Hepatocyte (in vitro differentiated cells): ENCODE data around the gene DIPK2B. TPM values are rescaled to one million over a fixed set of nuclear protein-coding genes. Genes with fewer than 3 reads are reported as not detected.

Experiments
- DNase-seq: peaks from one replicate; pipeline ENCODE4 v3.0.0-alpha.2; 2016; ENCODE audit warnings: low spot score
- H2AFZ ChIP-seq: fragments of 200-600 bp; sonication (generic); 2 replicates; pipeline ENCODE4 v1.6.0; 2016; ENCODE audit warnings: antibody characterized with exemption, mild to moderate bottlenecking
- H3K27ac ChIP-seq: fragments of 200-600 bp; sonication (generic); 2 replicates; pipeline ENCODE4 v1.5.1; 2016; ENCODE audit warnings: mild to moderate bottlenecking
- H3K27me3 ChIP-seq: fragments of 200-600 bp; sonication (generic); 2 replicates; pipeline ENCODE4 v1.6.1; 2016
- H3K36me3 ChIP-seq: fragments of 200-600 bp; sonication (generic); replicated peaks from 2 replicates; pipeline ENCODE4 v1.5.1; 2016; ENCODE audit warnings: low read depth; ENCODE audit not compliant: insufficient read depth
- H3K4me1 ChIP-seq: fragments of 200-600 bp; sonication (generic); 2 replicates; pipeline ENCODE4 v1.5.1; 2016; ENCODE audit warnings: mild to moderate bottlenecking, moderate library complexity; ENCODE audit not compliant: insufficient read depth
- H3K4me2 ChIP-seq: fragments of 200-600 bp; sonication (generic); 2 replicates; pipeline ENCODE4 v1.6.0; 2016
- H3K4me3 ChIP-seq: fragments of 200-600 bp; sonication (generic); 2 replicates; pipeline ENCODE4 v1.5.1; 2016; ENCODE audit warnings: mild to moderate bottlenecking
- H3K79me2 ChIP-seq: fragments of 200-600 bp; sonication (generic); 2 replicates; pipeline ENCODE4 v1.6.0; 2017; ENCODE audit warnings: mild to moderate bottlenecking
- H3K9me2 ChIP-seq: fragments of 200-600 bp; sonication (generic); replicated peaks from 2 replicates; pipeline ENCODE4 v1.6.0; 2017; ENCODE audit warnings: mild to moderate bottlenecking; ENCODE audit not compliant: insufficient read depth
- H3K9me3 ChIP-seq: fragments of 200-600 bp; sonication (generic); 2 replicates; pipeline ENCODE4 v1.5.1; 2016; ENCODE audit warnings: low read depth, mild to moderate bottlenecking
- H4K20me1 ChIP-seq: fragments of 200-600 bp; sonication (generic); 2 replicates; pipeline ENCODE4 v1.6.0; 2016; ENCODE audit warnings: mild to moderate bottlenecking; ENCODE audit not compliant: insufficient read depth, poor library complexity, severe bottlenecking
- CTCF ChIP-seq: fragments of 200-600 bp; sonication (generic); IDR thresholded peaks from 2 replicates; pipeline ENCODE4 v1.5.1; 2016; ENCODE audit warnings: antibody characterized with exemption, mild to moderate bottlenecking; ENCODE audit not compliant: poor library complexity
- EZH2 ChIP-seq: fragments of 200-600 bp; sonication (generic); IDR thresholded peaks from 2 replicates; pipeline ENCODE4 v1.6.1; 2016; ENCODE audit warnings: antibody characterized with exemption, mild to moderate bottlenecking, borderline replicate concordance
- EZH2phosphoT487 ChIP-seq: fragments of 200-600 bp; sonication (generic); IDR thresholded peaks from one replicate; pipeline ENCODE4 v1.6.1; 2018; ENCODE audit warnings: antibody characterized with exemption, mild to moderate bottlenecking, low read depth, moderate library complexity; ENCODE audit not compliant: unreplicated experiment, severe bottlenecking
- WGBS: methylation state at CpG from one replicate; pipeline ENCODE4 v1.1.6; 2016; ENCODE audit warnings: low lambda C conversion rate; ENCODE audit errors: missing lambda C conversion rate; 5-methylcytosine and 5-hydroxymethylcytosine counted together
- polyA plus RNA-seq: library from polyadenylated mRNA; unstranded; fragments of >200 nt; fragmentation: Nextera tagmentation; extraction: Ambion mirVana; gene quantifications from 2 replicates; pipeline ENCODE4 v1.2.1, GENCODE V29; 2016
- total RNA-seq: library from RNA; depleted of rRNA; stranded (reverse); fragments of >200 nt; gene quantifications from 2 replicates; pipeline ENCODE4 v1.2.3, GENCODE V29; 2014

The DIPK2B gene
- total and polyA plus RNA-seq, 2 experiments from 2014 or later, result 0.29 to 0.37 TPM

- H3K4me1 ChIP-seq, result no peaks in the 10 kb centered on the region
- no peak overlapping the region for H3K27ac ChIP-seq
- no peaks in the 10 kb centered on the region for H4K20me1 ChIP-seq
- no peak overlapping the region for H2AFZ ChIP-seq
- DNase-seq, result no peak
- no peaks in the 10 kb centered on the region for H3K79me2 ChIP-seq
- H3K27me3 ChIP-seq, result no peaks in the 10 kb centered on the region
- H3K36me3 ChIP-seq, result no peaks in the 10 kb centered on the region
- no peaks in the 10 kb centered on the region for H3K9me3 ChIP-seq
- 63% methylated on average over 2 of the region's 2 CpGs for WGBS
- H3K4me2 ChIP-seq, result no peak overlapping the region
- no peak overlapping the region for H3K4me3 ChIP-seq
- no peaks in the 10 kb centered on the region for H3K9me2 ChIP-seq
- TF ChIP-seq EZH2, result no peak
- no peak for TF ChIP-seq EZH2phosphoT487
- TF ChIP-seq CTCF, result no peak
Measured at GRCh38 chrX:45233531-45233930, 32.9 kb upstream of the DIPK2B start.

GRCh38 chrX:45232139-45232538, 31.5 kb upstream of the DIPK2B start:
- Histone ChIP-seq H3K27ac (no peak overlapping the region), H2AFZ (no peak overlapping the region), H3K27me3 (no peaks in the 10 kb centered on the region), H3K36me3 (no peaks in the 10 kb centered on the region), H3K4me1 (no peaks in the 10 kb centered on the region), H3K4me2 (no peak overlapping the region), H3K79me2 (no peaks in the 10 kb centered on the region), H4K20me1 (no peaks in the 10 kb centered on the region), H3K4me3 (no peak overlapping the region), H3K9me3 (no peaks in the 10 kb centered on the region), H3K9me2 (no peaks in the 10 kb centered on the region)
- no peak for TF ChIP-seq EZH2phosphoT487
- no peak for TF ChIP-seq CTCF
- no peak for TF ChIP-seq EZH2
- no peak for DNase-seq
- 67% methylated on average over 3 of the region's 3 CpGs for WGBS

GRCh38 chrX:45230410-45230809, 29.7 kb upstream of the DIPK2B start:
- Histone ChIP-seq H3K27me3 (no peaks in the 10 kb centered on the region), H3K79me2 (no peaks in the 10 kb centered on the region), H3K4me1 (no peaks in the 10 kb centered on the region), H4K20me1 (no peaks in the 10 kb centered on the region), H3K4me2 (no peak overlapping the region), H2AFZ (no peak overlapping the region), H3K4me3 (no peak overlapping the region), H3K27ac (no peak overlapping the region), H3K36me3 (no peaks in the 10 kb centered on the region), H3K9me3 (no peaks in the 10 kb centered on the region), H3K9me2 (no peaks in the 10 kb centered on the region)
- 74% methylated on average over 1 of the region's 1 CpG for WGBS
- DNase-seq, result no peak
- TF ChIP-seq CTCF, result no peak
- TF ChIP-seq EZH2, result no peak
- no peak for TF ChIP-seq EZH2phosphoT487

GRCh38 chrX:45229348-45229747, 28.7 kb upstream of the DIPK2B start:
- no peaks in the 10 kb centered on the region for H3K9me2 ChIP-seq
- no peak for DNase-seq
- H3K27me3 ChIP-seq, result no peaks in the 10 kb centered on the region
- 71% methylated on average over 6 of the region's 6 CpGs for WGBS
- H3K9me3 ChIP-seq, result no peaks in the 10 kb centered on the region
- H2AFZ ChIP-seq, result no peak overlapping the region
- no peak overlapping the region for H3K4me2 ChIP-seq
- no peak overlapping the region for H3K4me3 ChIP-seq
- H3K4me1 ChIP-seq, result no peaks in the 10 kb centered on the region
- H3K79me2 ChIP-seq, result no peaks in the 10 kb centered on the region
- H4K20me1 ChIP-seq, result no peaks in the 10 kb centered on the region
- TF ChIP-seq EZH2phosphoT487 (no peak), CTCF (no peak), EZH2 (no peak)
- no peak overlapping the region for H3K27ac ChIP-seq
- no peaks in the 10 kb centered on the region for H3K36me3 ChIP-seq
